Ovary (tissue), 9 donors: ENCODE measurements around the gene KRTAP5-5. TPM values are rescaled to one million over a fixed set of nuclear protein-coding genes. Genes with fewer than 3 reads are reported as not detected.

Experiments used
- DNase-seq, 5 donors: peaks; one replicate each; pipeline ENCODE4 v3.0.0-alpha.2; 2019 to 2020
- H3K27ac ChIP-seq, 2 donors: fragments of 200-600 bp; one replicate each; pipeline versions ENCODE4 v1.5.1 to v1.8.0; 2019 to 2022
- H3K27me3 ChIP-seq: fragments of 200-600 bp; one replicate; pipeline ENCODE4 v1.8.0; 2022
- H3K36me3 ChIP-seq: fragments of 200-600 bp; sonication (generic); one replicate; pipeline ENCODE4 v1.5.1; 2019
- H3K4me1 ChIP-seq: one replicate; pipeline ENCODE4 v1.8.1; 2013; ENCODE audit warnings: mild to moderate bottlenecking, moderate library complexity; ENCODE audit not compliant: insufficient read depth
- H3K4me3 ChIP-seq: fragments of 200-600 bp; sonication (generic); one replicate; pipeline ENCODE4 v1.5.1; 2017
- H3K9me3 ChIP-seq, 2 donors: fragments of 200-600 bp in 1 of 2; sonication (generic) in 1 of 2; one replicate each; pipeline versions ENCODE4 v1.5.1 to v1.8.1; 2013 to 2019; ENCODE audit warnings: mild to moderate bottlenecking in 1 of 2, moderate library complexity in 1 of 2
- CTCF ChIP-seq, 3 donors: fragments of 450-650 bp in 2 of 3; fragments of 200-600 bp in 1 of 3; IDR thresholded peaks; one replicate each; pipeline versions ENCODE4 v1.5.1 to v1.8.0; 2016 to 2022; ENCODE audit warnings: antibody characterized with exemption in 3 of 3, mild to moderate bottlenecking in 1 of 3
- EP300 ChIP-seq: sonication (generic); formaldehyde crosslinking; IDR thresholded peaks from one replicate; pipeline ENCODE4 v1.6.1; 2017; ENCODE audit warnings: antibody characterized with exemption
- POLR2A ChIP-seq: fragments of 450-650 bp; IDR thresholded peaks from one replicate; pipeline ENCODE4 v1.6.1; 2017; ENCODE audit warnings: antibody characterized with exemption, mild to moderate bottlenecking, moderate library complexity
- WGBS, 3 donors: extraction: QIAGEN DNeasy Blood & Tissue Kit in 1 of 3; methylation state at CpG; one replicate each; pipeline versions ENCODE4 v1.1.5 to v1.1.7; 2013 to 2017; 5-methylcytosine and 5-hydroxymethylcytosine counted together
- intact Hi-C, 4 donors: fragments of 100-400 bp; cut with DNase I; formaldehyde crosslinking; loops; one replicate each; pipeline versions ENCODE4 v1.11.0 to v1.15.1; 2022 to 2023
- polyA plus RNA-seq, 2 donors: library from polyadenylated mRNA; stranded (reverse); fragments of 200-250 nt in 1 of 2; fragments of 350-450 nt in 1 of 2; fragmentation: Illumina TruSeq in 1 of 2; extraction: RNeasy Lipid Tissue Mini Kit (QIAGEN cat#74804) in 1 of 2; gene quantifications; one replicate each; pipeline ENCODE4 v1.2.3, GENCODE V29; 2013 to 2014
- total RNA-seq, 7 donors: library from RNA; depleted of rRNA in 2 of 7; stranded (reverse); fragments of >200 nt in 2 of 7; fragmentation: NEBNext Ultra II Directional in 3 of 7; extraction: Animal tissue kit (Norgen Biotek cat#: 25700) in 3 of 7; gene quantifications; one replicate each; pipeline versions ENCODE4 v1.1.0 to v1.2.4, GENCODE V29; 2016 to 2023
- donor health status: DM: no; HTN: no; CAD: no; lungs with moderate emphysema.
- donor health status: DM: no; HTN: no; CAD: no.
- donor health status: Bipolar disorder and iron deficiency.
- donor health status: DM: yes; HTN: yes; CAD: no.
- donor health status: DM: no; HTN: no; CAD: no.
- donor health status: DM: yes; HTN: yes; CAD: no.

KRTAP5-5 gene
- total and polyA plus RNA-seq, 9 donors, result not detected

GRCh38 chr11:1654388-1655167, 25.0 kb downstream of the KRTAP5-5 start:
- Histone ChIP-seq H3K9me3 (no peaks in the 10 kb centered on the region), H3K27me3 (no peaks in the 10 kb centered on the region), H3K4me3 (no peak overlapping the region), H3K4me1 (no peaks in the 10 kb centered on the region), H3K36me3 (no peaks in the 10 kb centered on the region), H3K27ac (no peak overlapping the region)
- DNase-seq, result no peak
- intact Hi-C loops, result loop anchor here in 3 of 4 donors (5.0 to 10.0 kb wide), 4 partner anchors 38 to 500 kb away; partner anchors contain the start of genes SYT8 (in 1 of the 3) and TNNI2 (in 1 of the 3)
- whole genome bisulfite sequencing, 3 donors, result 32 to 54% (median 42%) methylated on average over 21 of the region's 21 CpGs
- TF ChIP-seq CTCF (IDR thresholded peaks at IDR 0.05) (no peak), EP300 (no peak), POLR2A (no peak)

GRCh38 chr11:1655168-1656060, 25.8 kb downstream of the KRTAP5-5 start:
- Histone ChIP-seq H3K4me1 (no peaks in the 10 kb centered on the region), H3K9me3 (no peaks in the 10 kb centered on the region), H3K27me3 (no peaks in the 10 kb centered on the region), H3K27ac (no peak overlapping the region), H3K4me3 (no peak overlapping the region), H3K36me3 (no peaks in the 10 kb centered on the region)
- WGBS, 3 donors, result 78 to 84% (median 79%) methylated on average over 25 to 26 of the region's 26 CpGs
- no peak for TF ChIP-seq CTCF (IDR thresholded peaks at IDR 0.05)
- no peak for TF ChIP-seq EP300
- no peak for TF ChIP-seq POLR2A
- intact Hi-C loops, result loop anchor here in 2 of 4 donors (10.0 kb wide), 2 partner anchors 179 to 499 kb away; partner anchors contain the start of genes SYT8 (in 1 of the 2) and TNNI2 (in 1 of the 2)
- DNase-seq, result no peak

- H3K36me3 ChIP-seq, result no peaks in the 10 kb centered on the region
- no peaks in the 10 kb centered on the region for H3K9me3 ChIP-seq
- intact Hi-C loops, result loop anchor here in 2 of 4 donors (10.0 kb wide), 2 partner anchors 179 to 499 kb away; partner anchors contain the start of genes SYT8 (in 1 of the 2) and TNNI2 (in 1 of the 2)
- no peaks in the 10 kb centered on the region for H3K27me3 ChIP-seq
- no peak overlapping the region for H3K4me3 ChIP-seq
- no peak for DNase-seq
- 71 to 82% (median 82%) methylated on average over 5 to 9 of the region's 9 CpGs for WGBS, 3 donors
- H3K27ac ChIP-seq, result no peak overlapping the region
- TF ChIP-seq POLR2A (no peak), CTCF (IDR thresholded peaks at IDR 0.05) (no peak), EP300 (no peak)
- no peaks in the 10 kb centered on the region for H3K4me1 ChIP-seq
Measured at GRCh38 chr11:1656061-1656441, 26.5 kb downstream of the KRTAP5-5 start.

- no peaks in the 10 kb centered on the region for H3K27me3 ChIP-seq
- H3K4me3 ChIP-seq, result no peak overlapping the region
- no peak overlapping the region for H3K27ac ChIP-seq
- TF ChIP-seq EP300 (no peak), CTCF (IDR thresholded peaks at IDR 0.05) (no peak), POLR2A (no peak)
- intact Hi-C loops, result loop anchor here in 2 of 4 donors (10.0 kb wide), 2 partner anchors 178 to 498 kb away; partner anchors contain the start of genes SYT8 (in 1 of the 2) and TNNI2 (in 1 of the 2)
- DNase-seq, result no peak
- H3K9me3 ChIP-seq, result no peaks in the 10 kb centered on the region
- H3K36me3 ChIP-seq, result no peaks in the 10 kb centered on the region
- WGBS, 3 donors, result 78 to 86% (median 85%) methylated on average over 7 of the region's 7 CpGs
- H3K4me1 ChIP-seq, result no peaks in the 10 kb centered on the region
Measured at GRCh38 chr11:1656670-1657069, 27.1 kb downstream of the KRTAP5-5 start.
